WTC11 (cell line): ENCODE results near the gene FES. TPM values are rescaled to one million over a fixed set of nuclear protein-coding genes. Genes with fewer than 3 reads are reported as not detected.

ENCODE experiments used
- ATAC-seq: fragments of 200-7000 bp; cut with Tn5 transposase; 2 replicates; pipeline ENCODE4 v1.10.0; 2021; ENCODE audit warnings: mild to moderate bottlenecking, moderate library complexity
- CTCF ChIA-PET: fragments of 300-600 bp; sonication (Branson Sonifier 250); formaldehyde crosslinking; loops from one replicate; lab custom pipeline; 2021; ENCODE audit warnings: antibody characterized with exemption; lab: Charles Lee
- POLR2A ChIA-PET: fragments of 350-600 bp; sonication (Branson Sonifier 250); formaldehyde crosslinking; loops from one replicate; lab custom pipeline; 2021; ENCODE audit warnings: antibody characterized with exemption; lab: Charles Lee
- DNase-seq: peaks from one replicate; pipeline ENCODE4 v3.0.0; 2021; ENCODE audit warnings: low spot score
- H3K27ac Mint-ChIP-seq: 2 replicates; pipeline ENCODE4 v1.8.0; 2021; ENCODE audit warnings: mixed read lengths
- H3K27me3 Mint-ChIP-seq: 2 replicates; pipeline ENCODE4 v1.8.0; 2021; ENCODE audit warnings: low read depth, mild to moderate bottlenecking, moderate library complexity, mixed read lengths
- H3K36me3 Mint-ChIP-seq: 2 replicates; pipeline ENCODE4 v1.8.0; 2021; ENCODE audit warnings: mixed read lengths
- H3K4me1 Mint-ChIP-seq: 2 replicates; pipeline ENCODE4 v1.8.0; 2022; ENCODE audit warnings: mixed read lengths
- H3K4me3 Mint-ChIP-seq: 2 replicates; pipeline ENCODE4 v1.8.0; 2021; ENCODE audit warnings: mild to moderate bottlenecking, moderate library complexity, mixed read lengths
- H3K9me3 Mint-ChIP-seq: 2 replicates; pipeline ENCODE4 v1.8.0; 2021; ENCODE audit warnings: mixed read lengths
- ATF3 ChIP-seq: sonication (generic); formaldehyde crosslinking; conservative IDR thresholded peaks from 2 replicates; pipeline ENCODE4 v1.8.1; 2022; ENCODE audit warnings: mild to moderate bottlenecking, missing genetic modification reagents
- ELF4 ChIP-seq: sonication (generic); formaldehyde crosslinking; IDR thresholded peaks from 2 replicates; pipeline ENCODE4 v1.8.1; 2022; ENCODE audit warnings: low read depth, mild to moderate bottlenecking, moderate library complexity, missing genetic modification reagents
- ESRRA ChIP-seq: sonication (generic); formaldehyde crosslinking; IDR thresholded peaks from 2 replicates; pipeline ENCODE4 v1.8.1; 2022; ENCODE audit warnings: mild to moderate bottlenecking, missing genetic modification reagents, borderline replicate concordance
- ETV6 ChIP-seq: sonication (generic); formaldehyde crosslinking; IDR thresholded peaks from 2 replicates; pipeline ENCODE4 v1.8.1; 2022; ENCODE audit warnings: mild to moderate bottlenecking, missing genetic modification reagents
- IRF2 ChIP-seq: sonication (generic); formaldehyde crosslinking; IDR thresholded peaks from 2 replicates; pipeline ENCODE4 v1.8.0; 2022; ENCODE audit warnings: low read depth, missing genetic modification reagents, borderline replicate concordance
- JAZF1 ChIP-seq: fragments of 250-450 bp; sonication (Bioruptor Pico); IDR thresholded peaks from 2 replicates; pipeline ENCODE4 v1.9.0; 2021; ENCODE audit warnings: moderate library complexity, mild to moderate bottlenecking, inconsistent platforms
- MXD4 ChIP-seq: fragments of 250-450 bp; sonication (Bioruptor Pico); IDR thresholded peaks from 2 replicates; pipeline ENCODE4 v1.8.0; 2021; ENCODE audit warnings: mild to moderate bottlenecking, moderate library complexity, borderline replicate concordance
- NFATC4 ChIP-seq: fragments of 250-450 bp; sonication (Bioruptor Pico); IDR thresholded peaks from 2 replicates; pipeline ENCODE4 v1.9.0; 2021; ENCODE audit warnings: mild to moderate bottlenecking
- OVOL2 ChIP-seq: fragments of 250-450 bp; sonication (Bioruptor Pico); IDR thresholded peaks from 2 replicates; pipeline ENCODE4 v1.9.0; 2021; ENCODE audit warnings: mild to moderate bottlenecking, borderline replicate concordance
- RELA ChIP-seq: sonication (generic); formaldehyde crosslinking; IDR thresholded peaks from 2 replicates; pipeline ENCODE4 v1.8.1; 2022; ENCODE audit warnings: missing genetic modification reagents, mild to moderate bottlenecking, borderline replicate concordance
- RORB ChIP-seq: fragments of 250-450 bp; sonication (Bioruptor Pico); IDR thresholded peaks from 2 replicates; pipeline ENCODE4 v1.9.0; 2021; ENCODE audit warnings: mild to moderate bottlenecking
- SMAD4 ChIP-seq: sonication (generic); formaldehyde crosslinking; IDR thresholded peaks from 2 replicates; pipeline ENCODE4 v1.8.0; 2022; ENCODE audit warnings: mild to moderate bottlenecking, missing genetic modification reagents
- STAT6 ChIP-seq: sonication (generic); formaldehyde crosslinking; conservative IDR thresholded peaks from 2 replicates; pipeline ENCODE4 v1.8.1; 2023; ENCODE audit warnings: mild to moderate bottlenecking, low read depth, missing genetic modification reagents, moderate library complexity
- TEAD4 ChIP-seq: sonication (generic); formaldehyde crosslinking; IDR thresholded peaks from 2 replicates; pipeline ENCODE4 v1.8.0; 2022; ENCODE audit warnings: mild to moderate bottlenecking, missing genetic modification reagents
- USF1 ChIP-seq: sonication (generic); formaldehyde crosslinking; IDR thresholded peaks from 2 replicates; pipeline ENCODE4 v1.8.0; 2022; ENCODE audit warnings: mild to moderate bottlenecking, missing genetic modification reagents
- ZNF138 ChIP-seq: sonication (generic); formaldehyde crosslinking; conservative IDR thresholded peaks from 2 replicates; pipeline ENCODE4 v1.8.1; 2022; ENCODE audit warnings: mild to moderate bottlenecking, moderate library complexity, missing genetic modification reagents
- ZNF281 ChIP-seq: sonication (generic); formaldehyde crosslinking; IDR thresholded peaks from 2 replicates; pipeline ENCODE4 v1.8.0; 2023; ENCODE audit warnings: mild to moderate bottlenecking, missing genetic modification reagents
- ZNF317 ChIP-seq: sonication (generic); formaldehyde crosslinking; IDR thresholded peaks from 2 replicates; pipeline ENCODE4 v1.8.1; 2023; ENCODE audit warnings: low read depth, mild to moderate bottlenecking, moderate library complexity, missing genetic modification reagents, borderline replicate concordance
- ZNF423 ChIP-seq: fragments of 250-450 bp; sonication (Bioruptor Pico); IDR thresholded peaks from 2 replicates; pipeline ENCODE4 v2.1.2; 2022; ENCODE audit warnings: mild to moderate bottlenecking, moderate library complexity
- ZSCAN18 ChIP-seq: fragments of 250-450 bp; sonication (Bioruptor Pico); IDR thresholded peaks from 2 replicates; pipeline ENCODE4 v2.1.2; 2022; ENCODE audit warnings: mild to moderate bottlenecking, moderate library complexity
- total RNA-seq: library from RNA; stranded (reverse); gene quantifications from 3 replicates; pipeline ENCODE4 v1.2.3, GENCODE V29; 2021

FES gene
- total RNA-seq, 1 experiment from 2014 or later, result 10.0 TPM

- no peak for DNase-seq
- ChIA-PET POLR2A (no interaction called here), CTCF (interaction anchor here (0.6 to 3.8 kb wide), 3 partner anchors 17 to 133 kb away, joined by 4 to 24 read pairs (median 6); partner anchors contain the start of genes HDDC3 and UNC45A)
- Mint-ChIP-seq H3K27me3 (no peaks in the 10 kb centered on the region; the same call in 1 of the 2 replicates), H3K36me3 (peaks cover 12% of the 10 kb centered on the region), H3K4me3 (no peak overlapping the region), H3K4me1 (no peaks in the 10 kb centered on the region), H3K9me3 (no peaks in the 10 kb centered on the region), H3K27ac (peak overlapping the region; percentile 36; the same call in 1 of the 2 replicates)
- TF ChIP-seq ZNF138 (CRISPR knock-in tag) (no peak), ETV6 (CRISPR knock-in tag) (no peak), ZNF281 (CRISPR knock-in tag) (no peak), RORB (CRISPR knock-in tag) (no peak), MXD4 (CRISPR knock-in tag) (no peak), ZSCAN18 (CRISPR knock-in tag) (no peak), ZNF423 (CRISPR knock-in tag) (no peak), ATF3 (CRISPR knock-in tag) (no peak), IRF2 (CRISPR knock-in tag) (no peak), JAZF1 (CRISPR knock-in tag) (no peak)
- ATAC-seq, result no peak
Observed at GRCh38 chr15:90915216-90915807, 31.0 kb downstream of the FES start.

- peak overlapping the region; percentile 36 for H3K27ac Mint-ChIP-seq
- peak; percentile 30 for ATAC-seq
- TF ChIP-seq ZNF138 (CRISPR knock-in tag), result no peak
- TF ChIP-seq TEAD4 (CRISPR knock-in tag), result no peak
- TF ChIP-seq RELA (CRISPR knock-in tag), result no peak
- no peak for TF ChIP-seq SMAD4
- no peak for TF ChIP-seq STAT6 (CRISPR knock-in tag)
- no peak for TF ChIP-seq OVOL2 (CRISPR knock-in tag)
- no peak for TF ChIP-seq ELF4 (CRISPR knock-in tag)
- TF ChIP-seq ZNF317 (CRISPR knock-in tag), result no peak
- no peak for TF ChIP-seq NFATC4 (CRISPR knock-in tag)
- no peak for TF ChIP-seq USF1
- no peak for TF ChIP-seq ESRRA (CRISPR knock-in tag)
- TF ChIP-seq, all 79 proteins: peak for 0
- no peak for DNase-seq
- ChIA-PET POLR2A (no interaction called here), CTCF (interaction anchor here (0.6 to 3.8 kb wide), 3 partner anchors 16 to 133 kb away, joined by 4 to 24 read pairs (median 6); partner anchors contain the start of genes HDDC3 and UNC45A)
- Mint-ChIP-seq H3K4me3 (no peak overlapping the region), H3K36me3 (peaks cover 12% of the 10 kb centered on the region), H3K9me3 (no peaks in the 10 kb centered on the region), H3K27me3 (no peaks in the 10 kb centered on the region; the same call in 1 of the 2 replicates), H3K4me1 (no peaks in the 10 kb centered on the region)
Observed at GRCh38 chr15:90915808-90916440, 31.6 kb downstream of the FES start.
